Raji (cell line): ENCODE measurements around the gene MEAK7.

Experiments used
- POLR2A ChIP-seq: IDR thresholded peaks from 2 replicates; pipeline ENCODE4 v1.6.1; 2011; ENCODE audit warnings: low read depth, low read length, control low read depth; ENCODE audit not compliant: insufficient read depth

MEAK7 gene

DNA sequence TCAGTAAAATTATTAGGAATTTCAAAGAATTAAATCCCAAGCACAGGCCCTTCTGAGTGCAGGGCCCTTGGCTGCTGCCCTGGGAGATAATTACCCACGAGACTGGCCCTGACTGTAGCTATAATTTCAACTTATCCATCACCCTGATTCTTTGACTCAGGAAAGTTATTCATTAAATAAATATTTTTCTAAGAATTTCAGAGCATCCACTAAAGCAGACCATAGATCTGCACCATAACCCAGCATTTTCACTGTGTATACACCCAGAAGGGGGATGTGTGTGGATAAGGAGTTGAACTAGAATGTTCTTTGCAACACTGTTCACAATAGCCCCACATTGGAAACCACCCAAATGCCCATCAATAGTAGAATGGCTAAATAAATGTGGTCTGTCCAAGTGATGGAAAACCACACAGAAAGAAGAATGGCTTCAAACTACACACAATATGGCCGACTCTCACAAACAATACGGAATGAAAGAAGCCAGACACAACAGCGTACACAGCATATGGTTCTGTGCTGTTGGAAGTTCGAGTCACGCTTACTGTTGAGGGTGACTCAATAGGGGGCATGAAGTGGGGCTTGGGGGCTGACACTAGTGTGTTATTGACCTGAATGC is 33.9 kb upstream of the MEAK7 start:
- no peak for TF ChIP-seq POLR2A

DNA sequence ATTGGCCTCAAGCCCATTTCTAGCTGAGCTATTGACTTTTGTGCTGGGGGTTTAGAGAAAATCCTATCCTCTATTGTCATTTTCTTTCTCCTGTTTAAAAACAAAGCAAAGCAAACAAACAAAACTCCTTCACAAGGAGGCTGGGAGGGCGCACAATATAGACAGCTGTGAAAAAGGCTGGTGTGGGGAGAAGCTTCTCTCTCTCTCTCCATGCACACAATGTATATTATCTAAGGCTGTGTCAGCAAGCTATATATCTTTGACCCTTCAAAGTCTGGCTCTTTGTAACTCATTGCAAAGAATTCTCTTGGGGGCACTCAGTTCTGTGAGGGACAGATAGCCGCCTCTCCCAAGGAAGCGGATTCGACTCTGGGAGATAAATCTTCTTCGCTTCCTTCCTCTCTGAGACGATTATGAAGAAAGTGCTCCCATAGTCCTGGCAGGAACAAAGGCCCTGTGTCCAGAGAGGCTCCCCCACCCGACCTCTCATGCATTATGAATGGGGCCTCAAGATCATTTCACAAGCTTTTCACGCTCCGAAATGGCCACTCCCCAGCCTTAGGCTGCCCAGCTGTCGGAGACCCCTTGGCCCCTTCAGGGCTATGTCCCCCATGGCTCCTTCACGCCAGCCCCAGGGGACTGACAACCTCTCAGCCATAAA is 33.2 kb upstream of the MEAK7 start:
- TF ChIP-seq POLR2A: no peak

- TF ChIP-seq POLR2A: no peak
Observed at GRCh38 chr16:84535851-84536250, 31.4 kb upstream of the MEAK7 start.

- TF ChIP-seq POLR2A: no peak
Observed at GRCh38 chr16:84535408-84535807, 30.9 kb upstream of the MEAK7 start.

- no peak for TF ChIP-seq POLR2A
Observed at GRCh38 chr16:84534815-84535214, 30.4 kb upstream of the MEAK7 start.

- TF ChIP-seq POLR2A: no peak
Observed at GRCh38 chr16:84532855-84533486, 28.5 kb upstream of the MEAK7 start.

GRCh38 chr16:84532291-84532724 is 27.8 kb upstream of the MEAK7 start:
- TF ChIP-seq POLR2A: no peak

GRCh38 chr16:84531671-84532111 is 27.2 kb upstream of the MEAK7 start:
- no peak for TF ChIP-seq POLR2A

GRCh38 chr16:84530590-84530989 is 26.1 kb upstream of the MEAK7 start:
- no peak for TF ChIP-seq POLR2A

DNA sequence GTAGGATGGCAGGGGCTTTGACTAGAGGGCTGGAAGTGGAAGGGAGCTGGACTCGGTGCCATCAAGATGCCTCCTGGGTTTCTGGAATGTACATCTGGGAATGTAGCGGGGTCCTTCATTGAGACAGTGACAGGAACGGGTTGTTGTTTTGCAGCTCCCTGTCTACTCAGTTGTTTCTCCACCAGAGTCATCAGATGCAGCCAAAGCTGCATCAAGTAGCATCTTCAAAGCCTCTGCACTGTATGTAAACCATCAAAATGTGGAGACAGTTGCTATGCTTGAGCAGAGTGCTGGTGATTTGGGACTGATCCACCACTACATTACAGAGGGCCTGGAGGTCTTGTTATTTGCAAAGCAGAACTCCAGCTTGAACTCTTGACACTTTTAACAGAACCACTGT is 25.1 kb upstream of the MEAK7 start:
- TF ChIP-seq POLR2A: no peak

GRCh38 chr16:84528322-84528721 is 23.9 kb upstream of the MEAK7 start:
- no peak for TF ChIP-seq POLR2A

DNA sequence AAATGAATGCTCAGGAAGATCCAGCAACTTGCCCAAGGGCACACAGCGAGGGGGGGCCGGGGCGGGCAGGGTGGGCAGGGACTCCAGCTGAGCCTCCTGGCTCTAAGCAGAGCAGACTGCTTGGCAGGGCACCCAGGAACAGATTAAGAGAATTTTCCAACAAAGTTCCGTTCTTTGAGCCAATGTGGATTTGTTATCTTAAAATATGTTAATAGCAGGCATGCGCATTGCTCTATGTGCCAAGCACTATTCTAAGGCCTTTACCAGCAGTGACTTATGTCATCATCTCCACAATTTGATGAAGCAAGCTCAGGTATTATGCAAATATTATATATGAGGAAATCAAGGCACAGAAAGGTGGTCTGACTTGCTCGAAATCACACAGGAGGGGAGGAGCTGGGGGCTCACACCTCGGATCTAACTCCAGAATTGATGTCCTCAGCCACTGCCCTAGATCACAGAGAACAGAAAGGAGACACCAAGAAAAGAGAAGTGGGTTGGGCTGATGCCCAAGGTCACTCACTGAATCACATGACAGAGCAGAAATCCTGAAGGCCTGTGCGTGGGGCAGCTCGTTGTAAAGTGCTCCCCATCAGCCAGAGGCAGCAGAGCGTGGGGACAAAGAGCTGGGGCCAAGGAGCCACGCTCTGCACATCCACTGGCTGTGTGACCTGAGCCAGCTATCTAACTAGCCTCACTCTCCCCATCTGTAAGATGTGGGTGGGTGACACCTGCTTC is 23.2 kb upstream of the MEAK7 start:
- no peak for TF ChIP-seq POLR2A

- TF ChIP-seq POLR2A: no peak
Observed at GRCh38 chr16:84526794-84527531, 22.5 kb upstream of the MEAK7 start.

- TF ChIP-seq POLR2A: no peak
Observed at GRCh38 chr16:84524346-84524920, 20.0 kb upstream of the MEAK7 start.

DNA sequence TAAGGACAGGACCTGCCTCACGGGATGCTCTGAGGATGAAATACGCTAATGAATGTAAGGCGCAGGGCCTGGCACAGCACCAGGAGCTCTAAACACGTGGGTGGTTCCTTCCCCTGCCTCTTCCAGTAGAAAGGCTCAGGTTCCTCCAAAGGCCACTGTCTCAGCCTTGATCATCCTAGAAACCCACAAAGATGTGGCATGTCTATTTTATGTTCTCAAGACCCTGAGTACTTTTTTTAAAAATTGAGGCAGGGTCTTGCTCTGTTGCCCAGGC is 17.0 kb upstream of the MEAK7 start:
- no peak for TF ChIP-seq POLR2A

DNA sequence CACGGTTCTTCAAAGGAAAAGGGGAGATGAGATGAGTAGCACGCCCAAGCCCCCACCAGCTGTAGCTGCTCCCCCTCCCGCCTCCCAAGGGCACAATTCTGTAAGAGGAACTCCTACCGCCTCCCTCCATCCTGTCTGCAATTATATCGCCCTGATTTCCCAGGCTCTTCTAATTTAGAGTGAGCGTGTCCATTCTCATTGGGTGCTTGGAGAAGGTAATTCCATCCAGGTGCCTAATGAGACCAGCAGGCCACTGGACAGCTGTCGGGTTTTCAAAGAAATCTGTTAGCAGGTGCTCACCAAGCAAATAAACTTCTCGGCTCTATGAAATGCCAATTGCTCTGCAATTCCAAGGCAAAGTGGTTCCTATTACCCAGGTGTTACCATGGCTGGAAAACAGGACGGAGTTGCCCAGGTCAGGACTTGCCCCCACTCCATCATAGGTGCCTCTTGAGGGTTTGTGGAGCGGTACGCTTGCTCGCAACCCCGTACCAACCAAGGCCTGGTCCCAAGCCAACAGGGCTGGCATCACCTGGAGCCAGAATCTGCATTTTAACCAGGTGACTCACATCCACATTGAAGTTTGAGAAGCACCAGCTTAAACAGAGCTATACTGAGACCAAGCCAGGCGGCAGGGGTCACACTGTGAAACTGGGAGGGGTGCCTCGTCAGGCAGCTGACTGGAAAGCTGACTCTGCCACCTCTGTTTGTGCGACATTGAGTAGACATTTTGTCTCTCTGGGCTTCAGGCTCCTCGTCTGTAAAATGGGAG is 16.5 kb upstream of the MEAK7 start:
- TF ChIP-seq POLR2A: no peak
